Parathyroid adenoma (tissue), 2 donors: ENCODE results near the gene ANP32E.
"Not testable (repeated sequence)": the region's sequence is repeated elsewhere in the genome, so short reads cannot be mapped to it uniquely, and the experiment has no call there.

Source experiments
- H2AFZ ChIP-seq: fragments of 300-600 bp; sonication (generic); one replicate; pipeline ENCODE4 v1.7.0; 2017; ENCODE audit warnings: antibody characterized with exemption, mild to moderate bottlenecking
- H3K27ac ChIP-seq: fragments of 300-600 bp; sonication (generic); one replicate; pipeline ENCODE4 v1.7.0; 2017
- H3K27me3 ChIP-seq: fragments of 300-600 bp; sonication (generic); one replicate; pipeline ENCODE4 v1.7.0; 2017; ENCODE audit warnings: low read length; ENCODE audit not compliant: control insufficient read depth, insufficient read depth
- H3K36me3 ChIP-seq: fragments of 300-600 bp; sonication (generic); one replicate; pipeline ENCODE4 v1.7.0; 2017; ENCODE audit warnings: low read length; ENCODE audit not compliant: control insufficient read depth, insufficient read depth
- H3K4me1 ChIP-seq: fragments of 300-600 bp; sonication (generic); one replicate; pipeline ENCODE4 v1.7.0; 2017; ENCODE audit warnings: control low read depth
- H3K4me2 ChIP-seq: fragments of 300-600 bp; sonication (generic); one replicate; pipeline ENCODE4 v1.7.0; 2017; ENCODE audit warnings: low read length
- H3K4me3 ChIP-seq: fragments of 300-600 bp; sonication (generic); one replicate; pipeline ENCODE4 v1.7.0; 2017; ENCODE audit warnings: low read depth, low read length
- H3K79me2 ChIP-seq: fragments of 300-600 bp; sonication (generic); one replicate; pipeline ENCODE4 v1.7.0; 2017; ENCODE audit warnings: control low read depth
- H3K9ac ChIP-seq: fragments of 300-600 bp; sonication (generic); one replicate; pipeline ENCODE4 v1.7.0; 2017; ENCODE audit warnings: mild to moderate bottlenecking
- H3K9me3 ChIP-seq: fragments of 300-600 bp; sonication (generic); one replicate; pipeline ENCODE4 v1.7.0; 2017; ENCODE audit warnings: low read length; ENCODE audit not compliant: control insufficient read depth
- CTCF ChIP-seq: fragments of 300-600 bp; sonication (generic); IDR thresholded peaks from one replicate; pipeline ENCODE4 v1.7.0; 2017; ENCODE audit warnings: antibody characterized with exemption, mild to moderate bottlenecking
- donor health status: primary hyperparathyroidism.

The ANP32E gene

GRCh38 chr1:150234566-150235293 is 1.2 kb downstream of the ANP32E start:
- H3K79me2 ChIP-seq, result no peaks in the 10 kb centered on the region
- H3K4me2 ChIP-seq, result peak overlapping the region; percentile 90
- peak overlapping the region; percentile 95 for H3K27ac ChIP-seq
- H3K36me3 ChIP-seq, result no peaks in the 10 kb centered on the region
- peaks cover 2% of the 10 kb centered on the region for H3K4me1 ChIP-seq
- H3K9ac ChIP-seq, result peak overlapping the region; percentile 87
- H3K4me3 ChIP-seq, result peak overlapping the region; percentile 94
- H3K9me3 ChIP-seq, result no peaks in the 10 kb centered on the region
- H2AFZ ChIP-seq, result peak overlapping the region; percentile 83
- no peak for TF ChIP-seq CTCF
- no peaks in the 10 kb centered on the region for H3K27me3 ChIP-seq

- Histone ChIP-seq H3K4me3 (peak overlapping the region; percentile 94), H3K9ac (no peak overlapping the region), H3K36me3 (no peaks in the 10 kb centered on the region), H3K4me2 (peak overlapping the region; percentile 90), H2AFZ (peak overlapping the region; percentile 83), H3K9me3 (no peaks in the 10 kb centered on the region), H3K27ac (peak overlapping the region; percentile 95), H3K4me1 (peaks cover 2% of the 10 kb centered on the region), H3K79me2 (no peaks in the 10 kb centered on the region), H3K27me3 (no peaks in the 10 kb centered on the region)
- no peak for TF ChIP-seq CTCF
These were observed 1.7 kb downstream of the ANP32E start for GRCh38 chr1:150234309-150234565.

- peak overlapping the region; percentile 83 for H2AFZ ChIP-seq
- no peaks in the 10 kb centered on the region for H3K36me3 ChIP-seq
- H3K9me3 ChIP-seq, result no peaks in the 10 kb centered on the region
- peak overlapping the region; percentile 90 for H3K4me2 ChIP-seq
- H3K4me3 ChIP-seq, result peak overlapping the region; percentile 94
- H3K79me2 ChIP-seq, result no peaks in the 10 kb centered on the region
- H3K27ac ChIP-seq, result peak overlapping the region; percentile 95
- H3K27me3 ChIP-seq, result no peaks in the 10 kb centered on the region
- peaks cover 2% of the 10 kb centered on the region for H3K4me1 ChIP-seq
- no peak for TF ChIP-seq CTCF
- H3K9ac ChIP-seq, result no peak overlapping the region
These were observed 2.3 kb downstream of the ANP32E start for GRCh38 chr1:150233359-150234308.

- H3K9me3 ChIP-seq, H3K27ac ChIP-seq: not testable (repeated sequence)
These were observed 3.0 kb downstream of the ANP32E start for GRCh38 chr1:150232921-150233320.

GRCh38 chr1:150228246-150228645 is 7.7 kb downstream of the ANP32E start:
- not testable (repeated sequence) for H3K36me3 ChIP-seq, H3K27me3 ChIP-seq

More at GRCh38 chr1:150232921-150233320, 3.0 kb downstream of the ANP32E start:
- H3K27me3 ChIP-seq, H3K9ac ChIP-seq, H3K4me1 ChIP-seq, H3K79me2 ChIP-seq, H2AFZ ChIP-seq, H3K4me3 ChIP-seq, H3K4me2 ChIP-seq, H3K36me3 ChIP-seq: not testable (repeated sequence)

More at GRCh38 chr1:150228246-150228645, 7.7 kb downstream of the ANP32E start:
- H2AFZ ChIP-seq, H3K4me1 ChIP-seq, H3K4me2 ChIP-seq, H3K9me3 ChIP-seq, H3K4me3 ChIP-seq, H3K79me2 ChIP-seq, H3K9ac ChIP-seq, H3K27ac ChIP-seq: not testable (repeated sequence)
